22Rv1 (cell line): ENCODE results near the gene DNMT3A.

Experiments used
- ZFX ChIP-seq: fragments of 450-650 bp; IDR thresholded peaks from 2 replicates; pipeline ENCODE4 v1.6.1; 2017; ENCODE audit warnings: antibody characterized with exemption, borderline replicate concordance
- TF ChIP-seq, protein P1 (sequence below): fragments of 450-650 bp; IDR thresholded peaks from 2 replicates; pipeline ENCODE4 v1.5.1; 2017; ENCODE audit warnings: mild to moderate bottlenecking

DNA sequence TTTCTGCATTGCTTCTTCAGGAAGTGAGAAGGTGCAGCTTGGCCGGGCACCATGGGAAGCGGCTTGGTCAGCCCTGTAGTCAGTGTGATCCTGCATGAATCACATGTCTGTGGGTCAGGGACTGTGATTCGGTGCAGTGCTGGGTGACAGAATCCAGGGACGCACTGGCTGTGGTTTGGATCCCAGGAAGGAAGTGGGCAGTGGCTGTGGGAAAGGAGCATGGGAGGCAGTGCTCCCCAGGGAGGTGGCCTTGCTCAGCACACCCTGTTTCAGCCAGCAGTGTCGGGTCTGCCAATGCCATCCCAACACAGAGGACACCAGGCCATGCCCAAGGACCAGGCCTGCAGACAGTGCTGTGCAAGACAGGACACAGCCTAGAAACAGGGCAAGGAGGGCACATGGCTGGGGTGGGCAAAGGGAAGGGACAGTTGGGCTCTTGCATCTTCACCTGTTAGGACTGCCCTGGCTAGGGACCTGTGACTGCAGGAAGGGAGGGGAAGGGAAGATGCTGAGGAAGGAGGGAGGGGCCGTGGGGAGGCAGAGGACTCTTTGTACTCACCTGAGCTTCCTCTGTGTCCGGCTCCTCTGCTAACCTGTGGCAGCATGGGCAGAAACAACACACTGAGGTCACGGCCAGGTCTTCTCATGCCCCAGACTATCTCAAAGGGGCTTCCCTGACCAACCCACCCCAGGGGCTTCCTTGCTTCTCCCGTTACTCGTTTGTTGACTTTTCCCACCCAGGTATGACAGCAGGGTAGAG, 37.2 kb upstream of the DNMT3A start:
- TF ChIP-seq, protein P1, sequence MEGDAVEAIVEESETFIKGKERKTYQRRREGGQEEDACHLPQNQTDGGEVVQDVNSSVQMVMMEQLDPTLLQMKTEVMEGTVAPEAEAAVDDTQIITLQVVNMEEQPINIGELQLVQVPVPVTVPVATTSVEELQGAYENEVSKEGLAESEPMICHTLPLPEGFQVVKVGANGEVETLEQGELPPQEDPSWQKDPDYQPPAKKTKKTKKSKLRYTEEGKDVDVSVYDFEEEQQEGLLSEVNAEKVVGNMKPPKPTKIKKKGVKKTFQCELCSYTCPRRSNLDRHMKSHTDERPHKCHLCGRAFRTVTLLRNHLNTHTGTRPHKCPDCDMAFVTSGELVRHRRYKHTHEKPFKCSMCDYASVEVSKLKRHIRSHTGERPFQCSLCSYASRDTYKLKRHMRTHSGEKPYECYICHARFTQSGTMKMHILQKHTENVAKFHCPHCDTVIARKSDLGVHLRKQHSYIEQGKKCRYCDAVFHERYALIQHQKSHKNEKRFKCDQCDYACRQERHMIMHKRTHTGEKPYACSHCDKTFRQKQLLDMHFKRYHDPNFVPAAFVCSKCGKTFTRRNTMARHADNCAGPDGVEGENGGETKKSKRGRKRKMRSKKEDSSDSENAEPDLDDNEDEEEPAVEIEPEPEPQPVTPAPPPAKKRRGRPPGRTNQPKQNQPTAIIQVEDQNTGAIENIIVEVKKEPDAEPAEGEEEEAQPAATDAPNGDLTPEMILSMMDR: no peak
- no peak for TF ChIP-seq ZFX
